ENCODE measurements around the gene EYS.
"Not testable (repeated sequence)": the region's sequence is repeated elsewhere in the genome, so short reads cannot be mapped to it uniquely, and the experiment has no call there.

Gene EYS

GRCh38 chr6:63745784-63746183 is 1961.2 kb downstream of the EYS start:
- no peak for DNase-seq

GRCh38 chr6:63744810-63745209 is 1962.2 kb downstream of the EYS start:
- no peak for DNase-seq

- DNase-seq: no peak
Observed at GRCh38 chr6:63743691-63744090, 1963.3 kb downstream of the EYS start.

- DNase-seq: no peak
Observed at GRCh38 chr6:63742060-63742459, 1965.0 kb downstream of the EYS start.

- DNase-seq: no peak
Observed at GRCh38 chr6:63740709-63741108, 1966.3 kb downstream of the EYS start.

- no peak for DNase-seq
Observed at GRCh38 chr6:63739094-63739687, 1967.8 kb downstream of the EYS start.

- not testable (repeated sequence) for DNase-seq
Observed at GRCh38 chr6:63738190-63738589, 1968.8 kb downstream of the EYS start.

- DNase-seq: no peak
Observed at GRCh38 chr6:63734923-63735322, 1972.1 kb downstream of the EYS start.

- no peak for DNase-seq
Observed at GRCh38 chr6:63732336-63732735, 1974.7 kb downstream of the EYS start.

GRCh38 chr6:63731930-63732329 is 1975.1 kb downstream of the EYS start:
- no peak for DNase-seq

- DNase-seq: no peak
Observed at GRCh38 chr6:63730311-63730710, 1976.7 kb downstream of the EYS start.

- no peak for DNase-seq
Observed at GRCh38 chr6:63724721-63725120, 1982.3 kb downstream of the EYS start.

GRCh38 chr6:63721181-63721580 is 1985.8 kb downstream of the EYS start:
- no peak for DNase-seq

- DNase-seq: no peak
Observed at GRCh38 chr6:63716169-63716568, 1990.9 kb downstream of the EYS start.

GRCh38 chr6:63714091-63714490 is 1992.9 kb downstream of the EYS start:
- no peak for DNase-seq

GRCh38 chr6:63713332-63713731 is 1993.7 kb downstream of the EYS start:
- DNase-seq: no peak

GRCh38 chr6:63709148-63709547 is 1997.9 kb downstream of the EYS start:
- DNase-seq: no peak

- DNase-seq: no peak
Observed at GRCh38 chr6:63708631-63709030, 1998.4 kb downstream of the EYS start.

GRCh38 chr6:63706630-63707029 is 2000.4 kb downstream of the EYS start:
- no peak for DNase-seq

- DNase-seq: peak; percentile 2
Observed at GRCh38 chr6:63705707-63706106, 2001.3 kb downstream of the EYS start.

GRCh38 chr6:63690221-63690620 is 2016.8 kb downstream of the EYS start:
- DNase-seq: no peak

- no peak for DNase-seq
Observed at GRCh38 chr6:63689421-63689820, 2017.6 kb downstream of the EYS start.

- DNase-seq: no peak
Observed at GRCh38 chr6:63685446-63686379, 2021.3 kb downstream of the EYS start.

- no peak for DNase-seq
Observed at GRCh38 chr6:63683071-63683603, 2023.9 kb downstream of the EYS start.
